ENCODE data around the gene SLC16A8. TPM values are rescaled to one million over a fixed set of nuclear protein-coding genes. Genes with fewer than 3 reads are reported as not detected.
A peak's percentile ranks its signal among the peaks of the same experiment; 100 is the strongest.

SLC16A8 gene
- total RNA-seq, 1 donor from 2014 or later = 0.26 TPM

DNA sequence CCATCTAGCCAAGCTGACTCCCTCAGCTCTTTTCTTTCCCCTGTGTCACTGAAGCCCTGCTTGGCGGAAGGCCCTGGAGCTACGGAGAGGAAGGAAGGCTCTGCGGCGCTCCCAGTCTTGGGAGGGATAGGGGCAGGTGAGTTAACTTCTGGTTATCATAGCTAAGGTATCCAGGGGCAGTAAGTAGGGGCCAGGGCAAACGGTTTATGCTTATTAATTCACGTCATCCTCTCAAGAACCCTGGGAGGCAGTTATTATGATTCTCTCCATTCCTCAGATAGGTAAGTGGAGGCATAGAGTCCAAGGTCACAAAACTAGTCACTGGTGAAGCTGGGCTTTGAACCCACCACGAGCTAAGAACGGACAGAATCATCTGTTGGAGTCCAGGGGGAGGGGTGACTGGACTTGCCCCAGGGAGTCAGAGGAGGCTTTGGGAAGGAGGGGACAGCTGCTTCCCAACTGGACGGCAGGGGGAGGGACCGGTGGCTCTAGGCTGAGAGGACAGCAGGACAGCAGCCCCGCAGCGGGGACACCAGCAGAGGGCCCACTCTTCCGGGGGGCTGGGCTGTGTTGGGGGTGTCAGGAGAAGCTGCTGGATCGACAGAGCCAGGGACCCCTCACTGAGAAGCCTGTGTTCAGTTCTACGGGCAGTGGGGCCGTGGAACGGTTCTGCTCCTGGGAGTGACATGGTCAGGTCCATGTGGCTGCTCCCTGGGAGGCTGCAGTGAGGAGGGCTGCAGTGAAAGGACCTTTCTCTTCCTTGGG lies 23.0 kb upstream of the SLC16A8 start:
- H3K27ac Mint-ChIP-seq (ENCODE audit: unreplicated experiment) = no peak overlapping the region
- H3K4me1 Mint-ChIP-seq = peaks cover 8% of the 10 kb centered on the region
- peaks cover 4% of the 10 kb centered on the region for H3K27me3 Mint-ChIP-seq (ENCODE audit: low read depth)
- TF ChIP-seq, protein P1, sequence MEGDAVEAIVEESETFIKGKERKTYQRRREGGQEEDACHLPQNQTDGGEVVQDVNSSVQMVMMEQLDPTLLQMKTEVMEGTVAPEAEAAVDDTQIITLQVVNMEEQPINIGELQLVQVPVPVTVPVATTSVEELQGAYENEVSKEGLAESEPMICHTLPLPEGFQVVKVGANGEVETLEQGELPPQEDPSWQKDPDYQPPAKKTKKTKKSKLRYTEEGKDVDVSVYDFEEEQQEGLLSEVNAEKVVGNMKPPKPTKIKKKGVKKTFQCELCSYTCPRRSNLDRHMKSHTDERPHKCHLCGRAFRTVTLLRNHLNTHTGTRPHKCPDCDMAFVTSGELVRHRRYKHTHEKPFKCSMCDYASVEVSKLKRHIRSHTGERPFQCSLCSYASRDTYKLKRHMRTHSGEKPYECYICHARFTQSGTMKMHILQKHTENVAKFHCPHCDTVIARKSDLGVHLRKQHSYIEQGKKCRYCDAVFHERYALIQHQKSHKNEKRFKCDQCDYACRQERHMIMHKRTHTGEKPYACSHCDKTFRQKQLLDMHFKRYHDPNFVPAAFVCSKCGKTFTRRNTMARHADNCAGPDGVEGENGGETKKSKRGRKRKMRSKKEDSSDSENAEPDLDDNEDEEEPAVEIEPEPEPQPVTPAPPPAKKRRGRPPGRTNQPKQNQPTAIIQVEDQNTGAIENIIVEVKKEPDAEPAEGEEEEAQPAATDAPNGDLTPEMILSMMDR (conservative IDR thresholded peaks at IDR 0.05) = no peak
- no peak for DNase-seq (ENCODE audit: low read depth, low spot score)
- no peak overlapping the region for H3K4me3 Mint-ChIP-seq
- no peaks in the 10 kb centered on the region for H3K9me3 Mint-ChIP-seq
- H3K36me3 Mint-ChIP-seq (ENCODE audit: low read depth) = no peaks in the 10 kb centered on the region

- DNase-seq (ENCODE audit: low read depth, low spot score) = no peak
- no peak overlapping the region for H3K4me3 Mint-ChIP-seq
- TF ChIP-seq, protein P1 (conservative IDR thresholded peaks at IDR 0.05) = peak; percentile 40
- H3K27me3 Mint-ChIP-seq (ENCODE audit: low read depth) = peaks cover 4% of the 10 kb centered on the region
- no peaks in the 10 kb centered on the region for H3K36me3 Mint-ChIP-seq (ENCODE audit: low read depth)
- no peak overlapping the region for H3K27ac Mint-ChIP-seq (ENCODE audit: unreplicated experiment)
- H3K9me3 Mint-ChIP-seq = no peaks in the 10 kb centered on the region
- peaks cover 14% of the 10 kb centered on the region for H3K4me1 Mint-ChIP-seq
These were observed 20.1 kb upstream of the SLC16A8 start for GRCh38 chr22:38104084-38104483.

DNA sequence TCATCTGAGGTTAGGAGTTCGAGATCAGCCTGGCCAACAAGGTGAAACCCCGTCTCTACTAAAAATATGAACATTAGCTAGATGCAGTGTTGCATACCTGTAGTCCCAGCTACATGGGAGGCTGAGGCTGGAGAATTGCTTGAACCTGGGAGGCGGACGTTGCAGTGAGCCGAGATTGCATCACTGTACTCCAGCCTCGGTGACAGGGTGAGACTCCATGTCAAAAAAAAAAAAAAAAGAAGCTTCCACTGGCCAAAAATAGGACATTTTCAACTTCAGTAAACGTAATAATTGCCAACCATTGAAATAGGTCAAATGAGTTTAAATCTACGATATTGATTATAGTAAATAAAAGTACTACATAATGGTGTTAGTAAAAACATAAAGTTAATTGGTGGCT lies 19.7 kb upstream of the SLC16A8 start:
- no peak for DNase-seq (ENCODE audit: low read depth, low spot score)
- H3K4me1 Mint-ChIP-seq = peaks cover 16% of the 10 kb centered on the region
- TF ChIP-seq, protein P1 (conservative IDR thresholded peaks at IDR 0.05) = no peak
- H3K4me3 Mint-ChIP-seq = no peak overlapping the region
- no peaks in the 10 kb centered on the region for H3K9me3 Mint-ChIP-seq
- no peak overlapping the region for H3K27ac Mint-ChIP-seq (ENCODE audit: unreplicated experiment)
- peaks cover 3% of the 10 kb centered on the region for H3K27me3 Mint-ChIP-seq (ENCODE audit: low read depth)
- H3K36me3 Mint-ChIP-seq (ENCODE audit: low read depth) = no peaks in the 10 kb centered on the region

DNA sequence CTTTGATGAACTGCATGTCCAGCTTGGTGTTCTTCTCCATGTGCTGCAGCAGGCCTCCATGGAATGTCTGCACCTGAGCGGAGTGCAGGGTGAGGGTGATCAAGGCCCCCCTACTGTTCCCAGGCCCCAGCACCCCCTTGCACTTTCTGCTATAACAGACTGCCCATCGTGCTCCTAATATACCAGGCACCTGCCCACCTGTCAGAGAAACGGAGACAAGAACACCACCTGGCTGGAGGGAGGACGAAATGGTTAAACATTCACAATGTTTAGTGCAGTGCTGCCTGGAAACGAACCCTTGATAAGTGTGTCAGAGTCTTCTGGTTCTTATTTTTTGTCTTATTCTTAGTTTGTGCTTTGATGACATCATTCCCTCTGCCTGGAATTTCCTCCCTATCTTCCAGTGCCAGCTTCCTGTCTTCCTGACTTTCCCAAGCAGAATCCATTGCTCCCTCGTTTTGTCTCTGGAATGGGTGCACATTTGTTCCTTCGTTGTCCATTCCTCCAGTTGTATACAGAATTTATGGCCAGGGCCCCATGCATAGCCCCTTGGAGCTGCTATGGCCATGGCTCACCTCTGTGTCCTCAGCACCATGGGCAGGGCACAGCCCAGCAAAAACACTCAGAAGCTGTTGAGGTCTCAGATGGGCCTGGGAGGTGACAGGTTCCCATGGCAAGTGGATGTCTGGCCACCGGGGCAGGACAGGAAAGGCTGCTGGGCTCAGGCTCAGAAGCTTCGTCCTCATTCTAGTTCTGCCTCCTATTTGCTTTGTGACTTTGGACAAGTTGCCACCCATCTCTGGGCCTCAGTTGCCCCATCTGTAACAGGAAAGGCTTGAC lies 14.6 kb upstream of the SLC16A8 start:
- Mint-ChIP-seq H3K4me1 (peaks cover 15% of the 10 kb centered on the region), H3K9me3 (no peaks in the 10 kb centered on the region), H3K27me3 (ENCODE audit: low read depth) (no peaks in the 10 kb centered on the region), H3K36me3 (ENCODE audit: low read depth) (no peaks in the 10 kb centered on the region), H3K27ac (ENCODE audit: unreplicated experiment) (no peak overlapping the region), H3K4me3 (no peak overlapping the region)
- TF ChIP-seq, protein P1 (conservative IDR thresholded peaks at IDR 0.05) = no peak
- DNase-seq (ENCODE audit: low read depth, low spot score) = no peak

DNA sequence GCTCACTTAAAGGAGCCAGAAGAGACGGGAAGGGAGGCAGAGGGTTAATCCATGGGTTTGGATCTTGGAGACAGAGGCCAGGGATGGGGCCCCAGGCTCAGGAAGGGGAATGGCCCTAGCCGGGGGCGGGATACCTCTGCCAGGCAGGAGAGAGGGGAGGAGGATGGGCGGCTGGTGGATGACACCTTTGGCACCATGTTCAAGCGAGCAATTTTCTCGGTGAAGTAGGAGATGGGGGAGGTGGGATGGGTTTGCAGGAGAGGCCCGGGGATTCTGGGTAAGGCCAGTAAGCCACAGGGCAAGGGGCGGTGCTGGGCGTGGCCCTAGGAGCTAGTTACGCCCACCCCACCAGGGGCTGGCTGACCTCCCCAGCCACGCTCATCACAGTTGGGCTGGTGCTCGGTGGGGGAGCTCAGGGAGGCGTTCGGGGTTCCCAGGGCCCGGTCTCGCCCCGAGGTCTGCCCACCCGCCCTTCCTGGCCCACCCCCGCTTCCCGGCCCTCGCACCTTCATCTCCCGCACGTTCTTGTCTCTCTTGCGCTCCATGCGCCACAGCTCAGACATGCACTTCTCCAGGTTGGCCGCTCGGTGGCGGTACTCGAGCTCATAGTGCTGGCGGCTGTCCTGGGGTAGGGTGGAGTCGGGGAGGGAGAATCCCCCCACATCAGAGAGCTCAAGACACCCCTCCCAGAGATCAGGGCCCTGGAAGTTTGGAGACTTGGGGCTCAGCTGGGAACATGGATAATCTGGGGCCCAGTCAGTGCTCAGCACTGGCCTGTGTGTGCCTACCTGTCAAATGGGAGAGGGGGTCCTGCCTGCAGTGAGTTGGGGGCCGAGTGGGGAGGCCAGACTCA lies 13.8 kb upstream of the SLC16A8 start:
- H3K9me3 Mint-ChIP-seq = no peaks in the 10 kb centered on the region
- peaks cover 15% of the 10 kb centered on the region for H3K4me1 Mint-ChIP-seq
- DNase-seq (ENCODE audit: low read depth, low spot score) = peak; percentile 43
- H3K27me3 Mint-ChIP-seq (ENCODE audit: low read depth) = no peaks in the 10 kb centered on the region
- H3K27ac Mint-ChIP-seq (ENCODE audit: unreplicated experiment) = no peak overlapping the region
- no peaks in the 10 kb centered on the region for H3K36me3 Mint-ChIP-seq (ENCODE audit: low read depth)
- no peak overlapping the region for H3K4me3 Mint-ChIP-seq
- TF ChIP-seq, protein P1 (conservative IDR thresholded peaks at IDR 0.05) = peak; percentile 59

Data from neural crest cell (in vitro differentiated cells).